IPS-18a (cell line): ENCODE data around the gene PPM1M.

Source experiments
- H3K27ac ChIP-seq: one replicate; pipeline ENCODE4 v1.5.1; 2013; ENCODE audit warnings: low read length
- H3K27me3 ChIP-seq: one replicate; pipeline ENCODE4 v1.6.1; 2013; ENCODE audit warnings: mild to moderate bottlenecking, low read length; ENCODE audit not compliant: control insufficient read depth, insufficient read depth
- H3K36me3 ChIP-seq: one replicate; pipeline ENCODE4 v1.6.1; 2013; ENCODE audit warnings: low read depth, low read length; ENCODE audit not compliant: control insufficient read depth
- H3K4me1 ChIP-seq: one replicate; pipeline ENCODE4 v1.6.1; 2013; ENCODE audit warnings: low read depth, low read length; ENCODE audit not compliant: control insufficient read depth
- H3K4me3 ChIP-seq: one replicate; pipeline ENCODE4 v1.5.1; 2013; ENCODE audit warnings: low read length
- H3K9ac ChIP-seq: one replicate; pipeline ENCODE4 v1.6.1; 2013; ENCODE audit warnings: mild to moderate bottlenecking, low read length, moderate library complexity
- H3K9me3 ChIP-seq: one replicate; pipeline ENCODE4 v1.6.1; 2013; ENCODE audit warnings: low read depth, low read length; ENCODE audit not compliant: control insufficient read depth

Gene PPM1M

DNA sequence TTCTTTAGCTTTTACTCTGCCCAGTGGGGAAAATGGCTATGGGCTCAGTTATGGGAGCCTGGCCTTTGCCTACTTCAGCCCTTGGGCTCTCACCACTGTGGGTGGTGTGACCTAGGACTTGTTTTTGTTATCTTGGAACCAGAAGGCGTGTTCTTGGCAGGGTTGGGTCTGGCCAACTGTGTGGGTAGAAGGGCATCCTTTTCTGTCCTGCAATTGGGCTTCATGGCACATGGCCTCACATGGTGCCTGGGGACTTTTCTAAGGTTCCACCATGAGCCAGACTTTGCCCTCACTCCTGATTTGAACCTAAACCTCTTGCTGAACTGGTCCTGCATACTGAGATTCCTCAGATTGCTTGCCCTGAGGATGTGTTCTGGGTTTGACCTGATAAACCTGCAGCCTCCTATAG, 43.8 kb downstream of the PPM1M start:
- H3K9me3 ChIP-seq = no peaks in the 10 kb centered on the region
- H3K27me3 ChIP-seq = no peaks in the 10 kb centered on the region
- H3K9ac ChIP-seq = no peak overlapping the region
- no peak overlapping the region for H3K4me3 ChIP-seq
- H3K4me1 ChIP-seq = peaks cover 4% of the 10 kb centered on the region
- no peak overlapping the region for H3K27ac ChIP-seq
- peaks cover 4% of the 10 kb centered on the region for H3K36me3 ChIP-seq

DNA sequence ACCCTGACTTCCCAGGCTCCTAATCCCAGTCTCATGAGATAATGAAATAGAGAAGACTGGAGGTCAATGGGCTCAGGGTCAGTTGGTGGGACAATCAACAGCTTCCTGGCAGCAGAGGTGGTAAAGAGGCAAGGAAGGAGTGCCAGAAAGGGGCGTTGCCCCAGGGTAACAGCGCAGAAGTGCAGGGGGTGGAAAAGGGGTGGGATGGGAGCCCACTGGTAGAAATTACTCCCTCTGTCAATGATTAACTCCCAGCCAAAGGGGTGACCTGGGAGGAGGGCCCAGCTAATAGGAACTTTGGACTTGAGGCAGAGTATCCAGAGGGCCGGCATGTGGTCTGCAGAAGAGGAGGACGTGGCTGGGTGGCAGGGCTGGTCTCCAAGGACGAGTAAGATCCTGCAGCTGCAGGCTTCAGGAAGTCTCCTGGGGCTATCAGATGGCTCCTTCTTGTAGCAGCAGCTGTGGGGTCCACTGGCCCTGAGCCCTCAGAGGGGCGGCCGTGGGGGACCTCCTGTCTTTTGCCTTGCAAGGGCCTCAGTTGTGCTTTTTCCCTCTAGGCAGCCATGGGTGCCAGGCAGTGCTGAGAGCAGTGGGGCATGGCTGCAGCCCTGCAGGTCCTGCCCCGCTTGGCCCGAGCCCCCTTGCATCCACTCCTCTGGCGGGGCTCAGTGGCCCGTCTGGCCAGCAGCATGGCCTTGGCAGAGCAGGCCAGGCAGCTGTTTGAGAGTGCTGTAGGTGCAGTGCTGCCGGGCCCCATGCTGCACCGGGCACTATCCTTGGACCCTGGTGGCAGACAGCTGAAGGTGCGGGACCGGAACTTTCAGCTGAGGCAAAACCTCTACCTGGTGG, 44.4 kb downstream of the PPM1M start:
- H3K27me3 ChIP-seq = no peaks in the 10 kb centered on the region
- no peak overlapping the region for H3K27ac ChIP-seq
- no peak overlapping the region for H3K4me3 ChIP-seq
- H3K4me1 ChIP-seq = peaks cover 4% of the 10 kb centered on the region
- peaks cover 4% of the 10 kb centered on the region for H3K36me3 ChIP-seq
- H3K9ac ChIP-seq = no peak overlapping the region
- no peaks in the 10 kb centered on the region for H3K9me3 ChIP-seq

DNA sequence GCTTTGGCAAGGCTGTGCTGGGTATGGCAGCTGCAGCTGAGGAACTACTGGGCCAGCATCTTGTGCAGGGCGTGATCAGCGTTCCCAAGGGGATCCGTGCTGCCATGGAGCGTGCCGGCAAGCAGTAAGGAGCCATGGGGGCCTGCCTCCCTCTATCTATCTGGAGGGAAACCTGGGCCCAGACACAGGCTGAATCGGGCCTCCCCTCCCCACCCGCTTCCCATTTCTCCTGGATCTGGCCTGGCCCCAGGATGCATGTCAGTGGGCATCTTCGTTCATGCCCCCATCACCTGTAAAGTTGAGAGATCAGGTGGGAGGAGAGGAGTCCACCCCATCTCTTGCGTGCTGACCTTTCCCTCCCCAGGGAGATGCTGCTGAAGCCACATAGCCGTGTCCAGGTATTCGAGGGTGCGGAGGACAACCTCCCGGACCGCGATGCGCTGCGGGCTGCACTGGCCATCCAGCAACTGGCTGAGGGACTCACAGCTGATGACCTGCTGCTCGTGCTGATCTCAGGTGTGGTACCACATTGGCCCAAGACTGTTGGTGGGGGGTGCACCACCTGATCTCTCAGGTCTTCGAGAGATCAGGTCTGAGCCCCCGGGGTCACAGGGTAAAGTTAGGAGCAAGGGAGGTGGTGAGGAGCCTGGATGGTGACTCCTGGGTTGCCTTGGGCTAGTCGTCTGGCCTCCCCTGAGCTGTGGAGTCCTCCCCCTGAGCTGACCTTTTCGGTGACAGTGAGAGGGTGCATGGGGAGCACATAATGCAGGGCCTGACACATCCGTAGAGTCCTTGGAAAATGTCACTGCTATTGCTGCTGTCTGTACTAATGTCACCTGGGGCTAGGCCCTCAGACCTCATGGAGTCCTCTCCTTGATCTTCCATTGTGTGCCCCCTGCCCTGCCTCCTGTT, 45.3 kb downstream of the PPM1M start:
- H3K27me3 ChIP-seq = no peaks in the 10 kb centered on the region
- H3K4me1 ChIP-seq = peaks cover 4% of the 10 kb centered on the region
- H3K4me3 ChIP-seq = no peak overlapping the region
- H3K36me3 ChIP-seq = peaks cover 4% of the 10 kb centered on the region
- H3K27ac ChIP-seq = no peak overlapping the region
- H3K9ac ChIP-seq = no peak overlapping the region
- H3K9me3 ChIP-seq = no peaks in the 10 kb centered on the region

DNA sequence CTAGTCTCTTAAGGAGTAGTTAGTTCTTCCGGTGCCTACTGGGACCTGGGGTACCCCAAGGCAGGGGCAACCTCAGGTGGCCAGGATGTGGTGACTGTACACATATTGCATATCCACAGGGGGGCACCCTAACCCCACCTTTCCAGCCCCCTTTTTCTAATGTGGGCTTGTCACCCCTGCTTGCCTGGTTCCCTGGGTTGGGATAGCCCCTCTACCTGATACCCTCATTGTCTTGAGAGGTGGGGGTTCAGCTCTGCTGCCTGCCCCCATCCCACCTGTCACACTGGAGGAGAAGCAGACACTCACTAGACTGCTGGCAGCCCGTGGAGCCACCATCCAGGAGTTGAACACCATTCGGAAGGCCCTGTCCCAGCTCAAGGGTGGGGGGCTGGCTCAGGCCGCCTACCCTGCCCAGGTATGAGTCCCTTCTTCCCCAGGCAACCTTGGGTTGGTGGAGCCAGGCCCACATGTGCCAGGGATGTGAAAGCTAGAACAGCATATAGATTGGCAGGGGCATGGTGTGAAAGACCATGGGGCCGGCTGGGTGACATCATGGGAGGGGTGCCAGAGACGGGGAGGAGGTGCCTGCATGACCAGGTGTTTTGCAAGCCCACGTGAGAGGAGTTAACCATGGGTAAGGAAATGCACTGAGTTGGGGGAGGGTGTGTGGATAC, 46.1 kb downstream of the PPM1M start:
- no peak overlapping the region for H3K9ac ChIP-seq
- no peak overlapping the region for H3K4me3 ChIP-seq
- peaks cover 4% of the 10 kb centered on the region for H3K36me3 ChIP-seq

DNA sequence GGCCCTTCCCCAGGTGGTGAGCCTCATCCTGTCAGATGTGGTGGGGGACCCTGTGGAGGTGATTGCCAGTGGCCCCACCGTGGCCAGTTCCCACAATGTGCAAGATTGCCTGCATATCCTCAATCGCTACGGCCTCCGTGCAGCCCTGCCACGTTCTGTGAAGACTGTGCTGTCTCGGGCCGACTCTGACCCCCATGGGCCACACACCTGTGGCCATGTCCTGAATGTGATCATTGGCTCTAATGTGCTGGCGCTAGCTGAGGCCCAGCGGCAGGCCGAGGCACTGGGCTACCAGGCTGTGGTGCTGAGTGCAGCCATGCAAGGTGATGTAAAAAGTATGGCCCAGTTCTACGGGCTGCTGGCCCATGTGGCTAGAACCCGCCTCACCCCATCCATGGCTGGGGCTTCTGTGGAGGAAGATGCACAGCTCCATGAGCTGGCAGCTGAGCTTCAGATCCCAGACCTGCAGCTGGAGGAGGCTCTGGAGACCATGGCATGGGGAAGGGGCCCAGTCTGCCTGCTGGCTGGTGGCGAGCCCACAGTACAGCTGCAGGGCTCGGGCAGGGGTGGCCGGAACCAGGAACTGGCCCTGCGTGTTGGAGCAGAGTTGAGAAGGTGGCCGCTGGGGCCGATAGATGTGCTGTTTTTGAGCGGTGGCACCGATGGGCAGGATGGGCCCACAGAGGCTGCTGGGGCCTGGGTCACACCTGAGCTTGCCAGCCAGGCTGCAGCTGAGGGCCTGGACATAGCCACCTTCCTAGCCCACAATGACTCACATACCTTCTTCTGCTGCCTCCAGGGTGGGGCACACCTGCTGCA, 46.9 kb downstream of the PPM1M start:
- Histone ChIP-seq H3K9me3 (no peaks in the 10 kb centered on the region), H3K27ac (no peak overlapping the region), H3K4me1 (no peaks in the 10 kb centered on the region), H3K27me3 (no peaks in the 10 kb centered on the region), H3K9ac (no peak overlapping the region), H3K4me3 (no peak overlapping the region), H3K36me3 (peaks cover 4% of the 10 kb centered on the region)

More for the DNA sequence above, 46.1 kb downstream of the PPM1M start:
- Histone ChIP-seq H3K27me3 (no peaks in the 10 kb centered on the region), H3K9me3 (no peaks in the 10 kb centered on the region), H3K27ac (no peak overlapping the region), H3K4me1 (peaks cover 4% of the 10 kb centered on the region)

DNA sequence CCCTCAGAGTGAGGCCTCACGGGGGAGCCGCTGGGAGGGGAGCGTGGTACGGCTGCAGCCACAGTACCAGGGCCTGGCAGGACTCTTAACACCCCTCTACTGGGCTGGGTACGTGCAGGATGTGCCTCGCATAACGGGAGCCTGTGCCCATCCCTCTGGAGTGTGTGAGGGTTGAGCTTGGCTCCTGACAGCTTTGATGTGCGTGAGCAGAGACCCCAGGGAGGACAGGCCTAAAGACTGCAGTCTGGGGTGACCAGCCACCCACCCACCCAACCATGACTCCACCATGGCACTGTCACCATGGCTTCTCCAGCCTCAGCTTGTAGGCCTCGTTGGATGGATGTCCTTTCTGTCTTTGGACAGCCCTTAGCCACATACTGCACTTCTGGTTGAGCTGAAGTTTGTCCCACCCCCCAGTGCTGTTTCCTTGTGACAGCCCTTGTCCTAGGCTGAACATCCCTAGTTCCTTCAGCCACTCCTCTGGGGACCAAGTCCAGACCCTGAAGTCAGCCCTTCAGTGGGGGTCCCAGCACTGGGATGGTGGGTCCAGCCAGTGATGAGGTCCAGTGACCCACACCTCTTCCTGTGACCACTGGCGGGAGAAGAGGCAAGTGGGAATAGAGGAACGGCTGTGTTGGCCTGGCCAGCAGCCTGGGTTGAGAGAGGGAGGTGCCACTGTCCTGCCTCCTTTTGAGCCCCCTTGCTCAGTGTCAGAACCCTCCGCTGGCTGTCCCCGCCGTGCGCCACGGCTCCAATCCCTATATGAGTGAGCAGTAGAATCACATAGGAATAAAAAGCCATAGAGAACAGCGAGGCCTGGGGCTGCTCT, 48.1 kb downstream of the PPM1M start:
- Histone ChIP-seq H3K27ac (no peak overlapping the region), H3K4me3 (no peak overlapping the region), H3K9ac (no peak overlapping the region), H3K27me3 (no peaks in the 10 kb centered on the region), H3K4me1 (peaks cover 4% of the 10 kb centered on the region), H3K9me3 (no peaks in the 10 kb centered on the region), H3K36me3 (peaks cover 4% of the 10 kb centered on the region)

DNA sequence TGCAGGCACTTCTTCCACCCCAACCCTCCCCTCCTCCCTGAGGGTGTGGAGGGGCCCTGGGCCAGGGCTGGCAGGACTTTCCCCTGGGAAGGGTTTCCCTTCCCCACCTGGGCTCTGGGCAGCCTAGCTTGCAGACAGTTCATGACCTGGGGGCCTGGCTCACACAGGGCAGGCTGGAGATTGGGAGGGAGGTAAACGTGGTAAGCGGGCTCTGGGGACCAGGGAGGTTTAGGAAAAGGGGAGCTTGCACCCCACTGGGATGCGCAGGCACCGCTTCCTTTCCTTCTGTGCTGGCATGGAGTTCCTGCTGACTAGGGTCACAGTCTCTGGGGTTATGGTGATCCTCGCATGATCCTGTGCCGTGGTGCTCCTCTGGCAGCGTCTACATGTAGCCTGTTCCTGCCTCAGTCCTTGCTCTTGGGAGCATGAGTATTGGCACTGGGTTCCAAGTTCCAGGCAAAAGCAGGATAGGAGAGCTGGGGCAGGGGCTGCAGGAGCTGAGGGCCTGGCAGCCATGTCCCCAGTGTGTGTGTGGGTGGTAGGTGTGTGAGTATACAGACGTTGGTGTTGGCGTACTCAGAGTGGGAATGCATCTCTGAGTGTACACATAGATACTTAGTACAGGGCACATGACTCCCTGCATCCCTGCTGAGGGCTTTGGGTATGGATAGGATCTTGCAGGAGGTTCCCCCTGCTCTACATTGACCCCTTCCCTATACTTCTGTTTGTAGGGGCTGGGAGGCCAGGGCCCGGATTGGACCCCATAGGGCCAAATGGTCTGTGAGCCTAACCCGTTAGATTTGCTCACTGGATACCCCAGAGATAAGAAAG, 49.0 kb downstream of the PPM1M start:
- H3K27ac ChIP-seq = no peak overlapping the region
- H3K4me1 ChIP-seq = peaks cover 10% of the 10 kb centered on the region
- H3K9me3 ChIP-seq = no peaks in the 10 kb centered on the region
- no peaks in the 10 kb centered on the region for H3K27me3 ChIP-seq
- H3K9ac ChIP-seq = no peak overlapping the region
- H3K36me3 ChIP-seq = peaks cover 4% of the 10 kb centered on the region
- H3K4me3 ChIP-seq = no peak overlapping the region

DNA sequence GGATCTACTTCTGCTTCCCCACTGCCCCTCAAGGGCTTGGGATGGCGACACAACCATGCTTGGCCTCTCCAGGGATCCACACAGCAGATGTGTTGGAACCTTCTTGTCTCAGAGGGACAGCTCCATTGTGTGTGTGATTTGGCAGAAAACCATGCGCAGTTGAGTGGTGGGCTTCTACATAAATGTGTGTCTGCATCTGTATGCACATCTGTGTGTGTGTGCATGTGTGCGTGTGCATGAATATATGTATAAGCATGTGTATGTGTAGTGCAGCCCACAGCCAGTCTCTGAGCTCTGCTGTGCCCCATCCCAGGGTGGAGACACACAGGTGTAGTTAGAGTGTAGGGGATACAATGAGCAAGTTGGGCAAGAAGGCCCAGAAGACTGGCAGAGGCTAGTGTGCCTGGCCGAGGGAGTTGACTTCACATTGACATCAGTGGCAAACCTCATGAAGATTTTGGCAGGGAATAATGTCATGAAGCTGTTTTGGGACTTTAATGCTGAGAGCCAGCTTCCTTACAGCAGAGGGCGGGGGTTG, 50.2 kb downstream of the PPM1M start:
- H3K4me3 ChIP-seq = no peak overlapping the region
- peaks cover 18% of the 10 kb centered on the region for H3K4me1 ChIP-seq
- no peaks in the 10 kb centered on the region for H3K27me3 ChIP-seq
- H3K9ac ChIP-seq = no peak overlapping the region
- no peak overlapping the region for H3K27ac ChIP-seq
- H3K36me3 ChIP-seq = peaks cover 4% of the 10 kb centered on the region
- no peaks in the 10 kb centered on the region for H3K9me3 ChIP-seq

DNA sequence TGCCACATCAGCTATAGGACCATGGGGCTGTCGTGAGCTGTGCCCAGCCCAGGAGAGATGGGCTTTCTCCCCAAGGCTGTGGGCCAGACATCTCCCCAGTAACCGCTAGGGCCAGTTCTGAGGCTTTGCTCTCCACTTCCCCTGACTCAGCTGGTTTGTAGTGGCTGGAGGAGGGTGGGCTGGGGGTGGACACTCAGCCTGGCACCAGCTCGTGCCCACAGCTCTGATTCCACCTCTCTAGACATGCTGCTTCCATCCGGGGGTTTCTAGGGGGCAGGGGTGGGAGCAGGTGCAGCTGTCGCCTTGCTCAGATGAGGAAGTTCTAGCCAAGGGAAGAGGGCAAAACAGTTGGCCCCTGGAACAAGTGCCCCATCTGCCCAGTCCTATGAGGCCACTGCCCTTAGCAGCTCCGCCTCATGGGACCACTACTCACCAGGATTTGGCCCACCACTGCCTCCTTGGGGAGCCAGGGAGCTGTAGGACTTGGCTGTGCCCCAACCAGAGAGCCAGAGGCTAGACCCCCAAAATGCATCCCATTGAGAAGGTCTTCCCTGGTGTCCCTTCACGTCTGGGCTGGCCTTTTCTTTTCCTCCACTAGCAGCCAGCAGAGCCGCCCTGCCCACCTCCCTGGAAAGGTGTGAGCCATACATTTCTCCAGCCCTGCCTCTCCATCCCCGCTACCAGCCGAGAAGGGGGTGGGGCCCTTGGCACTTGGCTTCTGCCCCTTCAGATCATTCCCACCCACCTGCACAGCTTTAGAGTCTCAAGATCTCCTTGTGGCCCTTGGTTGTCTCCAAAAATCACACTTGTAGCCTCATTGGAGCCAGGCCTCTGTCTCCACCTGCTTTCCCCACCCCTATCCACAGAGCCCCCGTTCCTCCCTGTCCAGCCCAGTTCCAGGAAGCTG, 51.9 kb downstream of the PPM1M start:
- H3K27me3 ChIP-seq = no peaks in the 10 kb centered on the region
- H3K9ac ChIP-seq = no peak overlapping the region
- peaks cover 18% of the 10 kb centered on the region for H3K4me1 ChIP-seq
- peak overlapping the region; percentile 7 for H3K4me3 ChIP-seq
- H3K9me3 ChIP-seq = no peaks in the 10 kb centered on the region
- no peak overlapping the region for H3K27ac ChIP-seq
- peaks cover under 1% of the 10 kb centered on the region for H3K36me3 ChIP-seq
